GM04504 (cell line): Measurements from ENCODE around the gene FOXA3.

Source experiments
- DNase-seq: peaks from one replicate; pipeline ENCODE4 v3.0.0-alpha.2; 2012; ENCODE audit warnings: low read depth

FOXA3 gene

GRCh38 chr19:45863840-45864628, at the start of gene FOXA3:
Gene FOXA3 (plus strand): TSS chr19:45864326. CDS start chr19:45864457, 131 bp downstream.
- DNase-seq: no peak

GRCh38 chr19:45814851-45815480, 49.2 kb upstream of the FOXA3 start, which contains the start of gene RSPH6A:
Gene RSPH6A (minus strand): TSS chr19:45815308. CDS start chr19:45815176, 132 bp downstream.
- no peak for DNase-seq

GRCh38 chr19:45815481-45816216, 48.5 kb upstream of the FOXA3 start:
- DNase-seq: no peak

- no peak for DNase-seq
These were observed 47.7 kb upstream of the FOXA3 start for GRCh38 chr19:45816236-45817009.

GRCh38 chr19:45817010-45817724, 47.0 kb upstream of the FOXA3 start:
- DNase-seq: peak; percentile 81

- DNase-seq: no peak
These were observed 46.3 kb upstream of the FOXA3 start for GRCh38 chr19:45817725-45818301.

GRCh38 chr19:45819769-45820168, 44.4 kb upstream of the FOXA3 start:
- DNase-seq: no peak

GRCh38 chr19:45820413-45821102, 43.6 kb upstream of the FOXA3 start:
- DNase-seq: no peak

- DNase-seq: no peak
These were observed 43.0 kb upstream of the FOXA3 start for GRCh38 chr19:45821103-45821521.

GRCh38 chr19:45821570-45821969, 42.6 kb upstream of the FOXA3 start:
- no peak for DNase-seq

GRCh38 chr19:45822716-45823115, 41.4 kb upstream of the FOXA3 start:
- no peak for DNase-seq

- DNase-seq: no peak
These were observed 40.9 kb upstream of the FOXA3 start for GRCh38 chr19:45823182-45823581.

GRCh38 chr19:45824041-45824471, 40.1 kb upstream of the FOXA3 start:
- no peak for DNase-seq

- DNase-seq: no peak
These were observed 39.4 kb upstream of the FOXA3 start for GRCh38 chr19:45824531-45825262.

GRCh38 chr19:45825263-45825605, 38.9 kb upstream of the FOXA3 start:
- DNase-seq: no peak

- DNase-seq: no peak
These were observed 37.9 kb upstream of the FOXA3 start for GRCh38 chr19:45825917-45826893.

- no peak for DNase-seq
These were observed 37.2 kb upstream of the FOXA3 start for GRCh38 chr19:45826934-45827333.

GRCh38 chr19:45827459-45828093, 36.5 kb upstream of the FOXA3 start:
- no peak for DNase-seq
